ENCODE results near the gene TMOD3.

Gene TMOD3

GRCh38 chr15:51936105-51936478, 106.6 kb downstream of the TMOD3 start:
- no peaks in the 10 kb centered on the region for H3K4me1 ChIP-seq (ENCODE audit: low read depth, poor library complexity, severe bottlenecking)
- TF ChIP-seq CTCF (conservative IDR thresholded peaks at IDR 0.05; ENCODE audit: low read depth, low read length), result no peak
- no peak overlapping the region for H3K9ac ChIP-seq
- H2AFZ ChIP-seq (ENCODE audit: low read depth), result no peak overlapping the region
- H3K4me2 ChIP-seq, result no peak overlapping the region
- H3K27me3 ChIP-seq (ENCODE audit: insufficient read depth, low read depth), result no peaks in the 10 kb centered on the region
- no peaks in the 10 kb centered on the region for H3K79me2 ChIP-seq (ENCODE audit: insufficient read depth, low read depth)
- H3K27ac ChIP-seq, result no peak overlapping the region
- no peaks in the 10 kb centered on the region for H4K20me1 ChIP-seq (ENCODE audit: insufficient read depth)
- no peak overlapping the region for H3K4me3 ChIP-seq (IDR thresholded peaks at IDR 0.05; ENCODE audit: insufficient read depth, low read depth, low read length)
- H3K36me3 ChIP-seq (ENCODE audit: insufficient read depth), result 0 out of 2 replicates have a peak, but pooled peaks cover 2% of the 10 kb centered on the region

GRCh38 chr15:51938286-51938685, 108.8 kb downstream of the TMOD3 start:
- TF ChIP-seq CTCF (conservative IDR thresholded peaks at IDR 0.05; ENCODE audit: low read depth, low read length), result no peak

GRCh38 chr15:51939216-51939615, 109.8 kb downstream of the TMOD3 start:
- TF ChIP-seq CTCF (conservative IDR thresholded peaks at IDR 0.05; ENCODE audit: low read depth, low read length), result no peak
- Histone ChIP-seq H3K27ac (no peak overlapping the region), H3K79me2 (ENCODE audit: insufficient read depth, low read depth) (no peaks in the 10 kb centered on the region), H3K4me2 (no peak overlapping the region), H3K27me3 (ENCODE audit: insufficient read depth, low read depth) (no peaks in the 10 kb centered on the region), H3K36me3 (ENCODE audit: insufficient read depth) (0 out of 2 replicates have a peak, but pooled peaks cover 4% of the 10 kb centered on the region), H3K4me1 (ENCODE audit: low read depth, poor library complexity, severe bottlenecking) (no peaks in the 10 kb centered on the region), H3K4me3 (IDR thresholded peaks at IDR 0.05; ENCODE audit: insufficient read depth, low read depth, low read length) (no peak overlapping the region), H2AFZ (ENCODE audit: low read depth) (no peak overlapping the region), H3K9ac (no peak overlapping the region), H4K20me1 (ENCODE audit: insufficient read depth) (no peaks in the 10 kb centered on the region)

More at GRCh38 chr15:51938286-51938685, 108.8 kb downstream of the TMOD3 start:
- Histone ChIP-seq H3K4me2 (no peak overlapping the region), H3K4me1 (ENCODE audit: low read depth, poor library complexity, severe bottlenecking) (no peaks in the 10 kb centered on the region), H3K27ac (no peak overlapping the region), H4K20me1 (ENCODE audit: insufficient read depth) (no peaks in the 10 kb centered on the region), H3K9ac (no peak overlapping the region), H3K27me3 (ENCODE audit: insufficient read depth, low read depth) (no peaks in the 10 kb centered on the region), H3K36me3 (ENCODE audit: insufficient read depth) (0 out of 2 replicates have a peak, but pooled peaks cover 4% of the 10 kb centered on the region), H2AFZ (ENCODE audit: low read depth) (no peak overlapping the region), H3K4me3 (IDR thresholded peaks at IDR 0.05; ENCODE audit: insufficient read depth, low read depth, low read length) (no peak overlapping the region), H3K79me2 (ENCODE audit: insufficient read depth, low read depth) (no peaks in the 10 kb centered on the region)

- H4K20me1 ChIP-seq (ENCODE audit: insufficient read depth), result no peaks in the 10 kb centered on the region
- H3K27me3 ChIP-seq (ENCODE audit: insufficient read depth, low read depth), result no peaks in the 10 kb centered on the region
- H3K4me3 ChIP-seq (IDR thresholded peaks at IDR 0.05; ENCODE audit: insufficient read depth, low read depth, low read length), result no peak overlapping the region
- no peak for TF ChIP-seq CTCF (conservative IDR thresholded peaks at IDR 0.05; ENCODE audit: low read depth, low read length)
- no peak overlapping the region for H3K4me2 ChIP-seq
- no peaks in the 10 kb centered on the region for H3K4me1 ChIP-seq (ENCODE audit: low read depth, poor library complexity, severe bottlenecking)
- no peaks in the 10 kb centered on the region for H3K79me2 ChIP-seq (ENCODE audit: insufficient read depth, low read depth)
- H3K27ac ChIP-seq, result no peak overlapping the region
- peaks cover 10% of the 10 kb centered on the region; the same call in 1 of the 2 replicates for H3K36me3 ChIP-seq (ENCODE audit: insufficient read depth)
- H3K9ac ChIP-seq, result no peak overlapping the region
- no peak overlapping the region for H2AFZ ChIP-seq (ENCODE audit: low read depth)
Measured at GRCh38 chr15:51947124-51947523, 117.7 kb downstream of the TMOD3 start.

All from KMS-11 (cell line).